Cerebellar cortex (tissue), 1 donor: ENCODE data around the gene PDXDC1.
"Not testable (repeated sequence)": the region's sequence is repeated elsewhere in the genome, so short reads cannot be mapped to it uniquely, and the experiment has no call there.

ENCODE experiments used
- DNase-seq: peaks from one replicate; pipeline ENCODE4 v3.0.0-alpha.2; 2015; ENCODE audit warnings: low spot score

Gene PDXDC1

DNA sequence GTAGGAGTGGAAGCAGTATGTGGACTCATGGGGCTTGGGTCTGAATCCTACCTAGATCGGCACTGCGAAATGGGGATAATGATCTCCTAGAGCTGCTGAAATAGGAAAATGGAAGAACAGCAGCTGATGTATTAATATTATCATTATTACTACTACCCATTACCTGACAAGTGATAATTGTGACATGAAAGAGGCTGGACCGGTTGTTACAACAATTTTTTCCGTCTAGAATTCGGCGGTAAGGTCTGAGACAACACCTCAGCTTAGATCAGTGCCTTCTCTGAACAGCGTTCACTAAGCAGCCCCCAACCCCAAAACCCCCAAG, 533 bp upstream of the PDXDC1 start:
- DNase-seq = peak; percentile 70

DNA sequence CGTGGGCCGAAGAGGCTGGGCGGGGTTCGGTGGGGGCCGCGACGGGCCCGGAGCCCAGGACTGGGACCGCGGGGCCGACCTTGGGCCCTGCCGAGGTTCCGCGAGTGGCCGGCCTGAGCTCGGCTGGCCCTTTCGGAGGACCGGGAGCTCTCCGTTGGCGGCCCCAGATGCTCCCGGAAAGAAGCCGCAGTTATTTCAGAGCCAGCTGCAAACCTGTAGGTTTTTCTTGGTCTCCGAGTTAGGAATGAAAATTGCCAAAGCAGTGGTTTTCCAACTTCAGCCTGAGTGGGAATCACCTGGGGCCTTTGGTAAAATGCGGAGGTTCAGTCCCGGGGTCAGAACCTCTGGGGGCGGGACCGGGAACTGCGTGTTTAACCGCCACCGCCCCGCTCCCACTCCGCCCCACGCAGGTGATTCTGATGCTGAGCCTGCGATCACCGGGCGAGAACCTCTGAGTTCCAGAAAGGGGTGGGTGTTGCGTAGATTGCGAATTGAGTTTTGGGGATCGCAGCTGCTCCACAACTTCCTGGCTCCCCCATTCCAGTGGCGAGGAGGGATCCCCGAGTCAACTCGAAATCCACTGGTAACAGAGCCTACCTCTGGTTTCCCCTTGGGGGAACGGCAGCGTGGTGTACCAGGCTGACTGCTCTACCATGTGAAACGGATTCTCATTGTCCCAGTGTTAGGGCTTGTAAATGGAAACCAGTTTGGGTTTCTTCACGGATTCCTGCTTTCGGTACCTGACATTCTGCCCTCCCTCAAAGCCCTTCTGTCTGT, 780 bp downstream of the PDXDC1 start:
- DNase-seq = peak; percentile 34

DNA sequence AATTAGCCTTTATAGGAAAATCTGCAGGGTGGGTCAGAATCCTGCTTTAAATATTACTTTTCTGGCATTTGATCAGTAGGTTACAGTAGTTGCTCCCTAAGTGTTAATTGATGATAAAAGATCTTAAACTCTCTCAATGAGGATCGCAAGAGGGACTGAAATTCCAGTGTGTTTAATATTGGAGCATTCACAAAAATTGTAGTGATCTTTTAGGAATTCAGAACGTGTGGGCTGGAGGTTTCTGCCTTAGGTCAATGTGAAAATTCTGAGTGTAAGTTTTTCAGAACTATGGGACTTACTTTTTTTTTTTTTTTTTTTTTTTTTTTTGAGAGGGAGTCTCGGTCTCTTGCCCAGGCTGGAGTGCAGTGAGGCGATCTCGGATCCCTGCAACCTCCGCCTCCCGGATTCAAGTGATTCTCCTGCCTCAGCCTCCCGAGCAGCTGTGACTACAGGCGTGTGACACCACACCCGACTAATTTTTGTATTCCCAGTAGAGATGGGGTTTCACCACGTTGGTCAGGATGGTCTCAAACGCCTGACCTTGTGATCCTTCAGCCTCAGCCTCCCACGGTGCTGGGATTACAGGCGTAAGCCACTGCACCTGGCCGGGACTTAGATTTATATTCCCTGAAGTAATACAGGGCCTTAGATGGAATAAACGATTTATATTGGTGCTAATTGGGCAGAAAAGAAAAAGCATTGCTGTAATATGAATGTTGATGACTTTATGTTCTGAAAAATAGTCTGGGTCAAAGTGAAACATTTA, 2.3 kb downstream of the PDXDC1 start:
- DNase-seq = not testable (repeated sequence)

DNA sequence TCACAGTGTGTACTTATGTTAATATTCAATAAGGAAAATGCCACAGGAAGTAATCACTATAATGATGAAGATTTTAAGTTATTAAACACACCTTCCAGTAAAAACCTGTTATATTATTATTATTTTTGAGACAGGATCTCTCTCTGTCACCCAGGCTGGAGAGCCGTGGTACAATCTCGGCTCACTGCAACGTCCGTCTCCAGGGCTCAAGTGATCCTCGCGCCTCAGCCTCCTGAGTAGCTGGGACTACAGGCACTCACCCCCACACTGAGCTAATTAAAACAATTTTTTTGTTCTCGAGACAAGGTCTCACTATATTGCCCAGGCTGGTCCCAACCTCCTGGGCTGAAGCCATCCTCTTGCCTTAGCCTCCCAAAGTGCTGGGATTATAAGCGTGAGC, 3.5 kb downstream of the PDXDC1 start:
- DNase-seq = not testable (repeated sequence)

DNA sequence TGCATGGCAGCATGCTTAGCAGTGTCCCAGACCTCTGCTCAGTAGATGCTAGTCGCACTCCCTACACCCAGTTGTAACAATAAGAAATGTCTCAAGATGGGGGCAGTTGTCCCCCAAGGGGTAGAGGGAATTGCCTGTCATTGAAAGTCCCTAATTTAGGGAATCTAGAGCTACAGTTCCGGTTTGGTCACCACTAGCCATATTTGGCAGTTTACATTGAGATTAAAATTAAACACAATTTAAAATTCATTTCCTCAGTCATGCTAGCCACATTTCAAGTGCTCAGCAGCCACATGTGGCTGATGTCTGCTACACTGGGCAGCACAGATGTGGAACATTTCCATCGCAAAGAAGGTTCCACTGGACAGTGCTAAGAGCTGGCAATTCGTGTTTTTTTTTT, 4.1 kb downstream of the PDXDC1 start:
- not testable (repeated sequence) for DNase-seq

DNA sequence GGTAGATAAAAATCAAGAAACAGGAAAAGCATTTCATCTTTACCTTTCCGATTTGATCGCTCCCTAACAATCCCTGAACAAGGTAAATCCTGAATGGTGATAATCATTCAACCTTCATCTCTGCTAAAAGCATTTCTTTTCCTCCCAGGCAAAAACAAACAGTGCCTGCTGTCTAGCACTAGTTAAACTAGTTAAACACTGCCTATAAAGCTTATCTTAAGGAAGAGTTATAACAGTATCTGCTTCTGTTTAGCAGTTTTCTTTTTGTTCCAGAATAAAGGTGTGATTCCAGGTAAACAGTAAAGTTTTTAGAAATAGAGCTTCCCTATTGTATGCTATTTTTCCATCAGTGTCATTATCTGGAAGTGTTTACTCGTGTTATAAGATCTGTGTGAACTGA, 6.4 kb downstream of the PDXDC1 start:
- not testable (repeated sequence) for DNase-seq

DNA sequence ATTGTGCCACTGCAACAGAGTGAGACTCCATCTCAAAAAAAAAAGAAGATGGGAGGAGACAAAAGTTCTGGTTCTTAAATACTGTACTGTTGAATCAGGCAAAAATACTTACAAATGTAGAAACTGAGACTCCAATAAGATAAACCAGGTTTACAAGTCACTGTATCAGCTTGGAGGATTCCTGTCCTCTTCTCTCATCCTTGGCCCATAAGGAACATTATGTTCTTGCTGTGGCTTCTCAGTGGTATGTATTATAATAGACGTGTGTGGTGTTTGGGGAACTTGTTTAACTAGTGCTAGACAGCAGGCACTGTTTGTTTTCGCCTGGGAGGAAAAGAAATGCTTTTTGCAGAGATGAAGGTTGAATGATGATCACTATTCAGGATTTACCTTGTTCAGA, 7.7 kb downstream of the PDXDC1 start:
- not testable (repeated sequence) for DNase-seq

DNA sequence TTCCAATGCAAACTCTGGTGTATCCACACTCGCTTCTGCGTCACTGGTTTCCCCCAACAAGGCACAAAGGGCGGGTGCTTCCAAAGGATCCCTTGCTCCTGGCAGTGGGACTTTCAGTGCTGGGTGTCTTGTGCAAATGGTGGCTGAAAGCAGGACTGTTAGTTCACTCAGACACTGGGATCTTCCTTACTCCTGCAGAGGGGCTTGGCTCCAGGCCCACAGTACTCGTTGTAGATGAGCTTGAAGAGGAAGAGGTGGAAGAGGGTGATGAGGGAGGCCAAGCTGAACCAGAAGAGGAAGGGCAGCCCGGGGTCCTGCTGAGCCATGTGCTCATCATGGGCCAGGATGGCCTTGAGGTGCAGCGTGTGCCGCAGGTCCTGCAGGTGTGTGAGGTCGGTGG, 13.3 kb downstream of the PDXDC1 start:
- DNase-seq = not testable (repeated sequence)

DNA sequence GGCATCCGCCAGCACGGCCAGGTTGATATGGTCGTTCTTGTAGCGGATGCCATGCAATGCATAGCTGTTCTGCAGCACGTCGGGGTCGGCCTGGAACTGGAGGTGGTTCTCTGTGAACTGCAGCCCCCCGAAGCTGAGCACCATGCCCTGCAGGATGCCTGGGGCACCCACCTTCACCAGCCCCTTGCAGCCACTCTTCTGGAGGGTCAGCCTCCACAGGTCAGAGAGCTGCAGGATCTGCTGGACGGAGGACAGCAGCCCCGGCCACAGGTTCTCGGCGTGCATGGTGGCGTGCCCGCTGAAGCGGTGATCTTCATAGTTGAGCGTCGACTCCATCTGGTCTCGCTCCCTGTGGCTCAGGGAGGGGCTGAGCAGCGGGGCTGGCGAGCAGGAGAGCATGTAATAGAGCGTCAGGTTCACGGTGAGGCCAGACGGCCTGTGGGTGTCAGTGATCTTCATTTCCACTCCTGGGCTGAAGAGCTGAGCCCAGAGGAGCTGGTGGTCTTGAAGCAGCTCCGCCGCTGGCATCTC, 13.9 kb downstream of the PDXDC1 start:
- peak; percentile 45 for DNase-seq

DNA sequence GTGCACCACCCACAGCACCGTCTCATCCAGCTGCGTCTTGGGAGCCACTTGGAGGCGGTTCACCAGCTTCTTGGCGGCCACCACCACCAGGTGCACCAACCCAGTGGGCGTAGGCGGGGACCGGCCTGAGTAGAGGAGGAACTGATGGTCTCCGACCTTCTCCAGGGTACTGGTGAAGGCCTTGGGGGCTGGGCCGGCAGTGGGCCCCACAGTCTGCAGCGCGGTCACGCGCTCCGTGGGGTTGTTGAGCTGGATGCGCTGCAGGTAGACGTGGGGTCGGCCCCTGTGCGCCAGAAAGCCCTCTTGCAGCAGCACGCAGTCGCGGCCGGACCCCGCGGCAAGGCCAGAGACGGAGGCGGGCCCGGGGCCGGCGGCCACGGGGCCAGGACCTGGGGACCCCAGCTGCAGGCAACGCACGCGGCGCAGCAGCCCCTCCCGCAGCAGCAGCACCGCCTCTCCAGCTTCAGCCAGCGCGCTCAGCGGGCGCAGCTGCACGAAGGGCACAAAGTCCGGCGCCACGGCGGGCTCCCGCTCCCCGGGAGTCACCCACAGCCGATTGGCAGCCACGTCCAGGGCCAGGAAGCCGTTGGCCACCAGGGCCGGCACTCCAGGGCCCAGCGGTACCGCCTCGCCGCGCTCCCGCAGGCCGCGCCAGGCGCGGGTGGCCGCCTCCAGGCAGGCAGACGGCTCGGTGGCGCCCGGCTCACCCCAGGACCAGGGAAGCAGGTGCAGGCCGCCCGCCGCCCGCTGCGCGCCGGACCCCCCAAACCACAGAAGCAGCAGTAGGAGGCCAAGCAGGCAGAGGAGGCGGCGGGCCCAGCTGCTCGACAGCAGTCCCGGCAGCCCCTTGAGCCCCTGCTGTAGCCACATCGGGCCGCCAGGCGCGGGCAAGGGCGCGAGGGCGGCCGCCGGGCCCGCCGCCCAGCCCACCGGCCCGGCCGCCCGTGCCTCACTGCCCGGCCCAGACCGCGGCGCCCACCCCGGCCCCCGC, 14.8 kb downstream of the PDXDC1 start:
- DNase-seq = not testable (repeated sequence)

DNA sequence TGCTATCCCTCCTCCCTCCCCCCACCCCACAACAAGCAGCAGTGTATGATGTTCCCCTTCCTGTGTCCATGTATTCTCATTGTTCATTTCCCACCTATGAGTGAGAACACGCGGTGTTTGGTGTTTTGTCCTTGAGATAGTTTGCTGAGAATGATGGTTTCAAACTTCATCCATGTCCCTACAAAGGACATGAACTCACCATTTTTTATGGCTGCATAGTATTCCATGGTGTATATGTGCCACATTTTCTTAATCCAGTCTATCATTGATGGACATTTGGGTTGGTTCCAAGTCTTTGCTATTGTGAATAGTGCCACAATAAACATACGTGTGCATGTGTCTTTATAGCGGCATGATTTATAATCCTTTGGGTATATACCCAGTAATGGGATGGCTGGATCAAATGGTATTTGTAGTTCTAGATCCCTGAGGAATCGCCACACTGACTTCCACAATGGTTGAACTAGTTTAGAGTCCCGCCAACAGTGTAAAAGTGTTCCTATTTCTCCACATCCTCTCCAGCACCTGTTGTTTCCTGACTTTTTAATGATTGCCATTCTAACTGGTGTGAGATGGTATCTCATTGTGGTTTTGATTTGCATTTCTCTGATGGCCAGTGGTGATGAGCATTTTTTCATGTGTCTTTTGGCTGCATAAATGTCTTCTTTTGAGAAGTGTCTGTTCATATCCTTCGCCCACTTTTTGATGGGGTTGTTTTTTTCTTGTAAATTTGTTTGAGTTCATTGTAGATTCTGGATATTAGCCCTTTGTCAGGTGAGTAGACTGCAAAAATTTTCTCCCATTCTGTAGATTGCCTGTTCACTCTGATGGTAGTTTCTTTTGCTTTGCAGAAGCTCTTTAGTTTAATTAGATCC, 18.7 kb downstream of the PDXDC1 start:
- not testable (repeated sequence) for DNase-seq

DNA sequence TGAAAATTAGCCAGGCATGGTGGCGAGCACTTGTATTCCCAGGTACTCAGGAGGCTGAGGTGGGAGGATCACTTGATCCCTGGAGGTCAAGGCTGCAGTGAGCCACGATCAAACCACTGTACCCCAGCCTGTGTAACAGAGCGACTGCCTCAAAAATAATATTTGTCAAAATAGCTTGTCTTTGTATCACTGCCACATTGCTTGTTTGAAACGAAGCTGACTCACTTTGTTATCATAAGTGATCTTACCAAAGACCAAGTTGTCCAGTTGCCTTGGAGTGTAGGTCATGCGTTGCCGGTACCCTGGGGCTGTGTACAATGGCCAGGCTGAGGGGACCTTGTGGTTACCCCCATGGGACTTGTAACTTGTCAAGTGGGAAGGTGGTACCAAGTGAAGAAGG, 21.9 kb downstream of the PDXDC1 start:
- DNase-seq = not testable (repeated sequence)

DNA sequence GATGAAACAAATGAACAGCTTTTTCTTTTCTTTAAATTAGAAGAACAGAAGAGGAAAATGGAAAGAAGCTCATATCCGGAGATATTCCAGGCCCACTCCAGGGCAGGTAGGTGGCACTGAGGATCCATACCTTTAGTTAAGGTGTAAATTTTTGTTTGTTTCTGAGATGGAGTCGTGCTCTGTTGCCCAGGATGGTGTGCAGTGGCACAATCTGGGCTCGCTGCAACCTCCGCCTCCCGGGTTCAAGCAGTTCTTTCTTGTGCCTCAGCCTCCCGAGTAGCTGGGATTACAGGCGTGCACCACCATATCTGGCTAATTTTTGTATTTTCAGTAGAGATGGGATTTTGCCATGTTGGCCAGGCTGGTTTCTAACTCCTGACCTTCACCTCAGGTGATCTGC, 23.5 kb downstream of the PDXDC1 start:
- DNase-seq = not testable (repeated sequence)

DNA sequence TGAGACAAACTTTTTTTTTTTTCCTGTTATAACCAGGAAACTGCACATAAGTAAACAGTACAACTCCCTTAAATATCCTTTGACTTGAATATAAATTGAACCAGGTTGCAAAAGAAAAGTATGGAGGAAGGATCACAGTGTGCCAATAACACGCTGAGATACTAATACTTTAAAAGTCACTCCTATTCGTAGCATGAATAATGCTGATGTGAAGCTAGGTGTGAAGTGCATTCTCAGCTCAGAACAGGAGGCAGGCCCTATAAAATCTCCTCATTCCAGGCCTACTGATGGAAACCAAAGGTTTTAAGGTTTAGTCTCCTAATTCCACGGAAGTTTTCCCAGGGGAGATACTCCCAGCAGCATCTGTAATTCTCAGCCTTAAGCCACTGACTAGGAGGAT, 25.0 kb downstream of the PDXDC1 start:
- not testable (repeated sequence) for DNase-seq

DNA sequence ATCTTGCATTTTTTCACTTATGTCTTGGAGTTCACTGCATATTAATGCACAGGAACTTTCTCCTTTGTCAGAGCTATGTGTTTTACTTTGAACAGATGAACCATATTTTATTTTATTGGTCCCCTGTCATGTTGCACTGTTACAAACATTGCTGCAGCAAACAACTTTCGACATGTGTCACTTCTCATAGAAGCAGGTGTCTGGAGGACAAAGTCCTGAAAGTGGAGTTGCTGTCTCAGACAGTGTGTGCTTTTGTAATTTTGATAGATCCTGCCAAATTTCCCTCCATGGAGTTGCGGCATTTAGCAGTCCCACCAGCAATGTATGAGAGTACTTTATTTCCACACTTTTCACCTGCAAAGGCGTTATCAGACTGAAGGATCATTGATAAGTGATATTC, 27.6 kb downstream of the PDXDC1 start:
- DNase-seq = not testable (repeated sequence)

DNA sequence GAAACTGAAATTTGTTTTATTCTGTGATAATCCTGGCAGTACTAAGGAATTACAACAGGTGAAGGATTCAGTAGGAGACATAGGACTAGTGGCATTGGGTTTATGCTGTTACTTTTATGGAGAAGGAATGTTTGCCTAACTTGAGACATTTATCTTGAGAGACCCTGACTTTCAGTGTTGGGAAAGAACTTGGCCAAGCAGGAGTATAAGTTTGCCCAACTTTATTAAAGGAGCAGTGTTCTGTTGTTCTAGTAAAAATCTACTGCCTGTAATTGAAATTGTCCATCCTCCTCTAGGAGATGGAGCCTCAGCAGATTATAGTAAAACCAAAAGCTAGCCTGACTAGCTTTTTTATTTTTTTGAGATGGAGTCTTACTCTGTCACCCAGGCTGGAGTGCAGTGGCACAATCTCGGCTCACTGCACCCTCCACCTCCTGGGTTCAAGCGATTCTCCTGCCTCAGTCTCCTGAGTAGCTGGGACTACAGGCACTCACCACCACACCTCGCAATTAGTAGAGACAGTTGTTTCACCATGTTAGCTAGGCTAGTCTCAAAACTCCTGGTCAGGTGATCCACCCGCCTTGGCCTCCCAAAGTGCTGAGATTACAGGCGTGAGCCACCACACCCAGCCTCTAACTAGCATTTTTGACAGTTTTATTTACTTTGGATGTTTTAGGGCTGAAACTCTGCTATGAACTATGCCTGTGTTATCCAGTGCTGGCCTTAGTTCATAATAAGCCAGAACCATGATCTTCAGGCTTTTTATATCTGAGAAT, 30.7 kb downstream of the PDXDC1 start:
- DNase-seq = not testable (repeated sequence)

DNA sequence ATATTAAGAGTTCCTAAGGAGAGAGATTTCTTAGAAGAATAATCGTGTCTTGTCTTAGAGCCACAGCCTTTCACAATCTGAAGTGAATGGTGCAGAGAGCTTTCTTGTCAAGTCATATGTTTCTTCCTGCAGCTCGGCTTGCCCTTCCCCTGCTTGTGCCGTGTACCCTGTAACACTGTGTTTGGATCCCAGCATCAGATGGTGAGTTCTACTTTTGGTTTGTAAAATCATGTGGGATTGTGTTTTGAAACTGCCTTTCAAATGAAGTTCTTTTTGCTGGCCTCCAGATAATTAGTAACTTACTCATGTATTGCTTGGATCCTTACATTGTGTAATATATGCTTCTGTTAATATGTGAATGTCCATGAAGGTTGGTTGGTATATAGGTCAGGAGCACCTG, 33.8 kb downstream of the PDXDC1 start:
- peak; percentile 6 for DNase-seq

DNA sequence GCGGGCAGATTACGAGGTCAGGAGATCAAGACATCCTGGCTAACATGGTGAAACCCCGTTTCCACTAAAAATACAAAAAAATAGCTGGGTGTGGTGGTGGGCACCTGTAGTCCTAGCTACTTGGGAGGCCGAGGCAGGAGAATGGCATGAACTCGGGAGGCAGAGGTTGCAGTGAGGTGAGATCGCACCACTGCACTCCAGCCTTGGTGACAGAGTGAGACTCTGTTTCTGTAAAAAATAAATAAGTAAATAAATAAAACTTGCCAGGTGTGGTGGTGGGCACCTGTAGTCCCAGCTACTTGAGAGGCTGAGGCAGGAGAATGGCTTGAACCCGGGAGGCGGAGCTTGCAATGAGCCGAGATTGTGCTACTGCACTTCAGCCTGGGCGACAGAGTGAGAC, 38.1 kb downstream of the PDXDC1 start:
- not testable (repeated sequence) for DNase-seq

DNA sequence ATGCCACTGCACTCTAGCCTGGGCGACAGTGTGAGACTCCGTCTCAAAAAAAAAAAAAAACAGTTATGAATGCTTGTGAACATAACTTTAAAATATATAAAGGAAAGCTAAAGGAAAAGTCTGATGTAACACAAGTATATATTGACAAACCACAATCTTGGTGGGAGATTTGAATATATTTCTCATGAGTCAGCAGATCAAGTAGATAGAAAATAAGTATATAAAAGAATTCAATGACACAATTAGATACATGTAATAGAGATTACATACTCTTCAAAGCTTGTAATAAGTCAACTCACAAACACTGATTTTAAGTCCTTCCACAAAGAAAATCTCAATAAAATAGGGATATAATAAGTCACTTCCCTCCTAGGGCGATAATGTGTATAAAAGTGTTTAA, 40.8 kb downstream of the PDXDC1 start:
- not testable (repeated sequence) for DNase-seq

DNA sequence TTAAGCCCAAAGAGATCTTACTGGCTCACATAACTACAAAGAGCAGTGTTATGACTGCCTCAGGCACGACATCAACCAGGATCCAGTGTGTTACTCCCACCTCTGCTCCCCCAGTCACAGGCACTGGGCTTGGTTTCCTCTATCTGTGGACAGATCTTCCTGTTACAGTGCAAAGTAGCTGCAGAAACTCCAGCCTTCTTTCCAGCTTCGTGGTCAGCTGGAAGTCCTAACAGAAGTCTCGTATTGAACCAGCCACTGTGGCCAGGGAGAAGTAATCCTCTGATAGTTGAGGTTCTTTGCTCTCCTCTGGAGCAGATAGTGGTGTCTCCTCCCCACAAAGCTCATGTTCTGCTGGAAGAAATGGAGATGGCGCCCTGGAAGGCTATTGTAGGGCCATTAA, 41.5 kb downstream of the PDXDC1 start:
- not testable (repeated sequence) for DNase-seq
